PC-9 (cell line): ENCODE results near the gene ZNF831. TPM values are rescaled to one million over a fixed set of nuclear protein-coding genes. Genes with fewer than 3 reads are reported as not detected.

ENCODE experiments used
- BruUV-seq: library from RNA; stranded (reverse); fragments of 400-500 nt; replicated peaks from 2 replicates; lab custom pipeline; 2021; lab: Mats Ljungman, UMichigan
- CTCF ChIA-PET: fragments of 300-600 bp; sonication (Branson Sonifier 250); formaldehyde crosslinking; loops from one replicate; lab custom pipeline; 2022; ENCODE audit warnings: antibody characterized with exemption; lab: Charles Lee
- POLR2A ChIA-PET: fragments of 300-600 bp; sonication (Branson Sonifier 250); formaldehyde crosslinking; loops from one replicate; lab custom pipeline; 2022; ENCODE audit warnings: antibody characterized with exemption; ENCODE audit not compliant: unreplicated experiment; lab: Charles Lee
- DNase-seq, 2 experiments: peaks; one replicate each; pipeline versions ENCODE4 v3.0.0 to v3.0.0-alpha.2; 2015 to 2022; ENCODE audit warnings: mixed read lengths in 1 of 2
- H2AFZ ChIP-seq: fragments of 200-600 bp; sonication (generic); 2 replicates; pipeline ENCODE4 v1.8.1; 2017; ENCODE audit warnings: antibody characterized with exemption
- H3F3A ChIP-seq: fragments of 200-600 bp; sonication (generic); 2 replicates; pipeline ENCODE4 v1.8.1; 2017; ENCODE audit warnings: antibody characterized with exemption, mild to moderate bottlenecking, low read depth; ENCODE audit not compliant: insufficient read depth
- H3K27ac ChIP-seq: fragments of 200-600 bp; sonication (generic); 2 replicates; pipeline ENCODE4 v1.6.1; 2016; ENCODE audit warnings: mixed run types
- H3K27me3 ChIP-seq: fragments of 200-600 bp; sonication (generic); 2 replicates; pipeline ENCODE4 v1.6.1; 2016; ENCODE audit warnings: low read depth, mixed run types; ENCODE audit not compliant: insufficient read depth
- H3K36me3 ChIP-seq: fragments of 200-600 bp; sonication (generic); 2 replicates; pipeline ENCODE4 v1.6.1; 2016; ENCODE audit warnings: low read depth, mixed run types
- H3K4me1 ChIP-seq: fragments of 200-600 bp; sonication (generic); replicated peaks from 2 replicates; pipeline ENCODE4 v1.6.1; 2016; ENCODE audit warnings: mixed run types; ENCODE audit not compliant: insufficient read depth
- H3K4me2 ChIP-seq: fragments of 200-600 bp; sonication (generic); 2 replicates; pipeline ENCODE4 v1.6.1; 2017; ENCODE audit warnings: mixed run types
- H3K4me3 ChIP-seq: fragments of 200-600 bp; sonication (generic); 2 replicates; pipeline ENCODE4 v1.6.1; 2016; ENCODE audit warnings: mixed run types
- H3K79me2 ChIP-seq: fragments of 200-600 bp; sonication (generic); 2 replicates; pipeline ENCODE4 v1.6.1; 2017; ENCODE audit warnings: low read depth, mixed run types
- H3K9me2 ChIP-seq: fragments of 200-600 bp; sonication (generic); 2 replicates; pipeline ENCODE4 v1.8.1; 2017; ENCODE audit warnings: mild to moderate bottlenecking; ENCODE audit not compliant: insufficient read depth
- H3K9me3 ChIP-seq: fragments of 200-600 bp; sonication (generic); 2 replicates; pipeline ENCODE4 v1.8.1; 2016; ENCODE audit warnings: low read depth; ENCODE audit not compliant: insufficient read depth
- H4K20me1 ChIP-seq: fragments of 200-600 bp; sonication (generic); 2 replicates; pipeline ENCODE4 v1.8.1; 2017; ENCODE audit not compliant: insufficient read depth
- EZH2 ChIP-seq: fragments of 200-600 bp; sonication (generic); IDR thresholded peaks from 2 replicates; pipeline ENCODE4 v1.8.0; 2017; ENCODE audit warnings: antibody characterized with exemption, low read depth
- intact Hi-C: fragments of 100-400 bp; cut with micrococcal nuclease; formaldehyde crosslinking; loops from one replicate; pipeline ENCODE4 v1.10.0; 2022; ENCODE audit not compliant: unreplicated experiment
- total RNA-seq: library from RNA; stranded (reverse); gene quantifications from 2 replicates; pipeline ENCODE4 v1.2.3, GENCODE V29; 2021
- TF ChIP-seq, protein P1 (sequence below): fragments of 200-600 bp; sonication (generic); conservative IDR thresholded peaks from 2 replicates; pipeline ENCODE4 v1.6.1; 2017; ENCODE audit warnings: mixed run types, antibody characterized with exemption, mild to moderate bottlenecking, moderate library complexity

Gene ZNF831
- total RNA-seq, 1 experiment from 2014 or later, result not detected

DNA sequence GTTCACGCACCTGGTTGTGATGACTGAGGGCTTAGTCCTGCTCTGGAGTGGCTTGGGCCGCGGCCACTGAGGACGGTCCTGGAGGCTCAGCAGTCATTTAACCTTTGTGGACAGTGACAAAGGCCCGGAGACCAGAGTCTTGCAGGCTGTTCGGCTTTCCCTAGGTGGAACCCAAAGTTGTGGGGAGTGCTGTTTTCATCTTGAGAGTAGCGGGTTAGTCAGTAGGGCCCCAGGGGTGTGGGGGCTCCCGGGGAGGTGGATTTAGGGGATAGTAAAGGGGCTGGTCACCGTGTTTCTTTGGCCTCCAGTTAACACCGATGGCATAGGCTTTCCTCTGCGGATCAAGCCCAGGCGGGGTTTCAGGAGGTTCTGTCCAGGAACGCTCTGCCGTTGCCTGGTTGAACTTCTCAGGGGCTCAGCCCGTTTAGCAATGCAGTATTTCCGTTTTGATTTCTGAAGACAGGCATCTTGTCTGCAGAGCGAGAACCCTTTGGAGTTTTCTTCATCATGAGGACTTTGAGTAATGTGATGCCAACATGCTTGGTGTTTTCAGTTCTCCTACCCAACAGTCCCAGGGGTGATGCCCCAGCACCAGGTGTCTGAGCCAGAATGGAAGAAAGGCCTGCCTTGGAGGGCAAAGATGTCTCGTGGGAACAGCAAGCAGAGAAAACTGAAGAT, 31.8 kb downstream of the ZNF831 start:
- H3K4me2 ChIP-seq, result no peak overlapping the region
- H3K36me3 ChIP-seq, result no peaks in the 10 kb centered on the region
- H3K27ac ChIP-seq, result no peak overlapping the region
- BruUV-seq, result no TSS peak
- TF ChIP-seq EZH2, result no peak
- TF ChIP-seq, protein P1, sequence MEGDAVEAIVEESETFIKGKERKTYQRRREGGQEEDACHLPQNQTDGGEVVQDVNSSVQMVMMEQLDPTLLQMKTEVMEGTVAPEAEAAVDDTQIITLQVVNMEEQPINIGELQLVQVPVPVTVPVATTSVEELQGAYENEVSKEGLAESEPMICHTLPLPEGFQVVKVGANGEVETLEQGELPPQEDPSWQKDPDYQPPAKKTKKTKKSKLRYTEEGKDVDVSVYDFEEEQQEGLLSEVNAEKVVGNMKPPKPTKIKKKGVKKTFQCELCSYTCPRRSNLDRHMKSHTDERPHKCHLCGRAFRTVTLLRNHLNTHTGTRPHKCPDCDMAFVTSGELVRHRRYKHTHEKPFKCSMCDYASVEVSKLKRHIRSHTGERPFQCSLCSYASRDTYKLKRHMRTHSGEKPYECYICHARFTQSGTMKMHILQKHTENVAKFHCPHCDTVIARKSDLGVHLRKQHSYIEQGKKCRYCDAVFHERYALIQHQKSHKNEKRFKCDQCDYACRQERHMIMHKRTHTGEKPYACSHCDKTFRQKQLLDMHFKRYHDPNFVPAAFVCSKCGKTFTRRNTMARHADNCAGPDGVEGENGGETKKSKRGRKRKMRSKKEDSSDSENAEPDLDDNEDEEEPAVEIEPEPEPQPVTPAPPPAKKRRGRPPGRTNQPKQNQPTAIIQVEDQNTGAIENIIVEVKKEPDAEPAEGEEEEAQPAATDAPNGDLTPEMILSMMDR, result no peak
- no peak overlapping the region for H3K4me3 ChIP-seq
- H3K9me2 ChIP-seq, result no peaks in the 10 kb centered on the region
- H3F3A ChIP-seq, result no peaks in the 10 kb centered on the region
- no peak for DNase-seq
- H3K4me1 ChIP-seq, result no peaks in the 10 kb centered on the region
- H2AFZ ChIP-seq, result no peak overlapping the region
- intact Hi-C loops, result no loop called here
- POLR2A ChIA-PET, result no interaction called here
- no peaks in the 10 kb centered on the region for H3K9me3 ChIP-seq
- H3K79me2 ChIP-seq, result no peaks in the 10 kb centered on the region
- no peaks in the 10 kb centered on the region for H4K20me1 ChIP-seq
- peaks cover 93% of the 10 kb centered on the region for H3K27me3 ChIP-seq
- CTCF ChIA-PET, result no interaction called here

DNA sequence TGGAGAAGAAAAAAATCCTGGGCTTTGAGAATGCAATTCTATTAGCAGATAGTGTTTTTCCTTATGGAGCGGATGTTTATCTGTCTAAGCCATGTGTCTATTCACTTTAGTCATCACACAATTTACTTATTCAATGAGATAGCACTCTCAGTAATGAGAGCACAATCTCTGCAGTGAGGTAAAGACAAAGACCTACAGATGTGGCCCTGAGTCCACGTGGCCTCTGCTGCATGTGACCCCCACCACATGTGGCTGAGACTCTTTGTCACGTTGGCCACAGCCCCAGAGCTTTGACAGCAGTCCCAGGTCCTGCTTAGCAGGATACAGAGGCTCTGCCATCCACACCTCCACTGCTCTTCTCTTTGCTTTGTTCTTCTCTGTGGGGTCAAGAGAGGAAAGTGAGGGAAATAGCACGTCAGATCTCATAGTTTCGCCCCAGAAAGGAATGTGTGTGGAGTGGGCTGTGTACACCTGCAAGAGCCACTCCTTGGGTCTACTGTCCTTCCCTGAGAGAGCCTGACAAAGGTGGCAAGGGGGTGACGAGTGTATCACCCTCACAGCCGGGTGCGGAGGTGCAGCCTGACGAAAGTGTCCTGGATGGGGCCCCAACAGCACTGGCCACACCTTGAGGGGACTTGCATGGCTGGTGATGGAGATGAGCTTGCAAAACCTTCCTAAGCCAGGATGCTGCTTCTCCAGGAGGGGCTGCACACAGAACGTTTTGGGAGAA, 40.7 kb downstream of the ZNF831 start:
- Histone ChIP-seq H3K4me1 (no peaks in the 10 kb centered on the region), H3K9me2 (no peaks in the 10 kb centered on the region), H2AFZ (no peak overlapping the region), H3K27ac (no peak overlapping the region), H3K4me2 (no peak overlapping the region), H3K36me3 (no peaks in the 10 kb centered on the region), H3F3A (no peaks in the 10 kb centered on the region), H3K79me2 (no peaks in the 10 kb centered on the region), H3K27me3 (peaks cover 97% of the 10 kb centered on the region), H3K4me3 (no peak overlapping the region), H3K9me3 (no peaks in the 10 kb centered on the region; the same call in none of the 2 replicates), H4K20me1 (no peaks in the 10 kb centered on the region)
- intact Hi-C loops, result no loop called here
- POLR2A ChIA-PET, result no interaction called here
- TF ChIP-seq, protein P1, result no peak
- TF ChIP-seq EZH2, result no peak
- DNase-seq, result no peak
- CTCF ChIA-PET, result no interaction called here
- no TSS peak for BruUV-seq

DNA sequence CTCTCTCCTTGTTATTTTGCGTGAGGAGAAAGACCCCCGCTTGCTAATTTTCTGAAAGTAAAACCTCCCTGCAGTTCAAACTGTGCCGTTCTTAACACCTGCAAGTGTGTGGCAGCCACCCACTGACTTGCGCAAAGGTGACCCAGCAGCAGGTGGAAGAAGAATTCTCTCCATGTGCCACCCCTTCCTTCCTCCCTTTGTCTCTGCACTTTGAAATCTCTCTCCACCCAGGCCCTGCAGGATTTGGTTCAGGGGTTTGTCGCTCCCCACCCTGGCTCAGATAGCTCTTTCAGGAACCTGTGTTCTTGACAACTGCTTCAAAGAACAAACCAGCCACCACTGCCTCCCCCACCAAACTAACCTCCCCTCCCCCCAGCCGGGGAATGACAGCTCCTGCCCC, 41.4 kb downstream of the ZNF831 start:
- no TSS peak for BruUV-seq
- Histone ChIP-seq H3K79me2 (no peaks in the 10 kb centered on the region), H4K20me1 (no peaks in the 10 kb centered on the region), H3K4me2 (no peak overlapping the region), H3K36me3 (no peaks in the 10 kb centered on the region), H3K9me2 (no peaks in the 10 kb centered on the region), H3K27me3 (peaks cover 97% of the 10 kb centered on the region), H2AFZ (no peak overlapping the region), H3K27ac (no peak overlapping the region), H3K9me3 (no peaks in the 10 kb centered on the region; the same call in none of the 2 replicates), H3F3A (no peaks in the 10 kb centered on the region), H3K4me1 (no peaks in the 10 kb centered on the region), H3K4me3 (no peak overlapping the region)
- ChIA-PET POLR2A (no interaction called here), CTCF (no interaction called here)
- DNase-seq, result no peak
- intact Hi-C loops, result loop anchor here (5.0 kb wide), 1 partner anchor 333 kb away; no protein-coding TSS in a partner anchor
- TF ChIP-seq, protein P1, result no peak
- no peak for TF ChIP-seq EZH2
